ENCODE data around the gene DHX8.

DHX8 gene

GRCh38 chr17:43453331-43453812 is 30.4 kb upstream of the DHX8 start:
- Histone ChIP-seq H3K4me3 (ENCODE audit: low read length, poor library complexity, severe bottlenecking) (no peak overlapping the region), H3K27me3 (ENCODE audit: insufficient read depth, low read length, poor library complexity, severe bottlenecking) (no peaks in the 10 kb centered on the region), H3K4me1 (ENCODE audit: insufficient read depth, low read length, poor library complexity, severe bottlenecking) (no peaks in the 10 kb centered on the region), H3K9me2 (replicated peaks; ENCODE audit: low read depth, low read length) (no peaks in the 10 kb centered on the region), H3K79me2 (ENCODE audit: insufficient read depth, low read length) (no peaks in the 10 kb centered on the region), H3K9ac (ENCODE audit: low read depth, low read length, poor library complexity, severe bottlenecking) (no peak overlapping the region), H3K36me3 (ENCODE audit: insufficient read depth, low read length) (no peaks in the 10 kb centered on the region), H3K4me2 (ENCODE audit: low read depth, low read length, poor library complexity, severe bottlenecking) (no peak overlapping the region), H4K20me1 (ENCODE audit: insufficient read depth, low read length, poor library complexity, severe bottlenecking) (no peaks in the 10 kb centered on the region), H3F3A (ENCODE audit: low read depth) (no peaks in the 10 kb centered on the region), H3K9me3 (ENCODE audit: insufficient read depth, low read depth, low read length) (no peaks in the 10 kb centered on the region), H2AFZ (ENCODE audit: low read length) (no peak overlapping the region)
- TF ChIP-seq EZH2phosphoT487 (IDR thresholded peaks at IDR 0.05; ENCODE audit: borderline replicate concordance) (no peak), CTCF (conservative IDR thresholded peaks at IDR 0.05; ENCODE audit: low read length) (no peak)

- Histone ChIP-seq H4K20me1 (ENCODE audit: insufficient read depth, low read length, poor library complexity, severe bottlenecking) (no peaks in the 10 kb centered on the region), H3K36me3 (ENCODE audit: insufficient read depth, low read length) (no peaks in the 10 kb centered on the region), H3K27me3 (ENCODE audit: insufficient read depth, low read length, poor library complexity, severe bottlenecking) (no peaks in the 10 kb centered on the region), H3K79me2 (ENCODE audit: insufficient read depth, low read length) (no peaks in the 10 kb centered on the region), H3K9me2 (replicated peaks; ENCODE audit: low read depth, low read length) (no peaks in the 10 kb centered on the region), H3K4me2 (ENCODE audit: low read depth, low read length, poor library complexity, severe bottlenecking) (no peak overlapping the region), H3K9me3 (ENCODE audit: insufficient read depth, low read depth, low read length) (no peaks in the 10 kb centered on the region), H3K4me3 (ENCODE audit: low read length, poor library complexity, severe bottlenecking) (no peak overlapping the region), H3F3A (ENCODE audit: low read depth) (no peaks in the 10 kb centered on the region), H3K9ac (ENCODE audit: low read depth, low read length, poor library complexity, severe bottlenecking) (no peak overlapping the region), H3K4me1 (ENCODE audit: insufficient read depth, low read length, poor library complexity, severe bottlenecking) (no peaks in the 10 kb centered on the region), H2AFZ (ENCODE audit: low read length) (no peak overlapping the region)
- TF ChIP-seq CTCF (conservative IDR thresholded peaks at IDR 0.05; ENCODE audit: low read length) (no peak), EZH2phosphoT487 (IDR thresholded peaks at IDR 0.05; ENCODE audit: borderline replicate concordance) (no peak)
These were observed 28.9 kb upstream of the DHX8 start for GRCh38 chr17:43454868-43455267.

- Histone ChIP-seq H3K4me3 (ENCODE audit: low read length, poor library complexity, severe bottlenecking) (no peak overlapping the region), H3K9me3 (ENCODE audit: insufficient read depth, low read depth, low read length) (no peaks in the 10 kb centered on the region), H3K79me2 (ENCODE audit: insufficient read depth, low read length) (no peaks in the 10 kb centered on the region), H3K36me3 (ENCODE audit: insufficient read depth, low read length) (no peaks in the 10 kb centered on the region), H3K27me3 (ENCODE audit: insufficient read depth, low read length, poor library complexity, severe bottlenecking) (no peaks in the 10 kb centered on the region), H3K4me2 (ENCODE audit: low read depth, low read length, poor library complexity, severe bottlenecking) (no peak overlapping the region), H3F3A (ENCODE audit: low read depth) (no peaks in the 10 kb centered on the region), H2AFZ (ENCODE audit: low read length) (no peak overlapping the region), H3K9ac (ENCODE audit: low read depth, low read length, poor library complexity, severe bottlenecking) (no peak overlapping the region), H3K4me1 (ENCODE audit: insufficient read depth, low read length, poor library complexity, severe bottlenecking) (no peaks in the 10 kb centered on the region), H3K9me2 (replicated peaks; ENCODE audit: low read depth, low read length) (no peaks in the 10 kb centered on the region), H4K20me1 (ENCODE audit: insufficient read depth, low read length, poor library complexity, severe bottlenecking) (no peaks in the 10 kb centered on the region)
- no peak for TF ChIP-seq EZH2phosphoT487 (IDR thresholded peaks at IDR 0.05; ENCODE audit: borderline replicate concordance)
- no peak for TF ChIP-seq CTCF (conservative IDR thresholded peaks at IDR 0.05; ENCODE audit: low read length)
These were observed 27.7 kb upstream of the DHX8 start for GRCh38 chr17:43456029-43456428.

All from Loucy (cell line).